Smooth muscle cell of the brain vasculature (primary cell): ENCODE results near the gene TAP1.

Experiments used
- DNase-seq: peaks from one replicate; pipeline ENCODE4 v3.0.0-alpha.2; 2012; ENCODE audit warnings: low read depth, low spot score

Gene TAP1

DNA sequence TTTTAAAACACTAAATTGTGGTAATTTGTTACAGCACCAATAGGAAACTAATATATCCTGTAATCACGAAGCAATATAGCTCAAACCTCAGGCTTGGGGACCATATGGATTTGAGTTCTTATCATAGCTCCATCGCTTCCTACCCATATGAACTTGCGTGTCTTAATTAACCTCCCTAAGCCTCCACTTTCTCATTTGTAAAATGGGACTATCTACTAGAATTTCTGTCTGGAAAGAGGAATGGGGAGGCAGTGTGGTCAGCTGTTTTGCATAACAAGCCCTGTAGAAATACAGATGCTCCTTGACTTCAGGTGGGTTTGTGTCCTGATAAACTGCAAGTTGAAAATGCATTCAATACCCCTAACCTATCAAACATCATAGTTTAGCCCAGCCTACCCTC lies 53.8 kb downstream of the TAP1 start:
- DNase-seq, result no peak

- no peak for DNase-seq
These were observed 54.3 kb downstream of the TAP1 start for GRCh38 chr6:32799168-32799567.

DNA sequence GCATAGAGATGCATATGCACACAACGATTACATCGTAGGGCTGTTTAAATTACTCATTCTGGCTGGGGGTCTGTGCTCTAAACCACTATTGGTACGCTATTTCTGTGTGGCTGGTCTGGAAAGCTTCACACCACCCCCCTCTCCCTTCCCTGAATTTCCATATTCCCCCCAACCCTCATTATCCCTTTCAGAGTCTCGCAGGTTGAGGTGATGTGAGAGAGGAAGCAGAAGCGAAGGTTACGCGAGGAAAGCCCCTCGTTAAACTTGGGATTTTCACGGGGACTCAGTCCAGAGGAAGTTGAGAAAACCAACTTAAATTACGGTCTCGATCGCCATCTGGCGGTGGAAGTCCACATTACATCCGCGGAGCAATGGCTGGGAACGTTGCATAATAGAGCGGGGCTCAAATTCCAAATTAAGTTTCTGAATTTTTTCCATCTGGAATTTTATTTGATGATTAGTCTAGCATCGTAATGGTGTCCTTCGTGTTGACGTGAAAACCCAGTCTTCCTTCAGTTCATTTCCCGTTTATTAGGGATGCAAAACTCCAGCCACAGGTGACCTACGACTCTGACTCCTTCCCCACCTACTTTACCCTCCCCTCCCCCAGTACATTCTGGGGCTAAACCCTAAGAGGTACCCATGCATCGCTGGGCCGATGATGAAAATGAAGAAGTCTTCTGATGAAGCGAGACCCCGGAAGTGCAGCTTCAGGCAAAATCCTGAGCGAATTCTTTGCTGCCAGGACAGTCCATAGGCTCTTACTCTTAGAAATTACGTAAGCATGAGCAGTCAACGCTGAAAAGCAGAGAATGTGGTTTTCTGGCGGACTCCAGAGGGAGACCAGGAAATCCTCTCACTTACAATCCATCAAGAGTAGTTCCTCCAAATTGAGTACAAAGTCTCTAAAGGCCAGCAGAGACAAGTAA lies 56.4 kb downstream of the TAP1 start:
- peak; percentile 35 for DNase-seq
